ENCODE results near the gene FBN1.

FBN1 gene

GRCh38 chr15:48514103-48514816 lies 131.2 kb downstream of the FBN1 start:
- DNase-seq (ENCODE audit: low read depth), result no peak

DNA sequence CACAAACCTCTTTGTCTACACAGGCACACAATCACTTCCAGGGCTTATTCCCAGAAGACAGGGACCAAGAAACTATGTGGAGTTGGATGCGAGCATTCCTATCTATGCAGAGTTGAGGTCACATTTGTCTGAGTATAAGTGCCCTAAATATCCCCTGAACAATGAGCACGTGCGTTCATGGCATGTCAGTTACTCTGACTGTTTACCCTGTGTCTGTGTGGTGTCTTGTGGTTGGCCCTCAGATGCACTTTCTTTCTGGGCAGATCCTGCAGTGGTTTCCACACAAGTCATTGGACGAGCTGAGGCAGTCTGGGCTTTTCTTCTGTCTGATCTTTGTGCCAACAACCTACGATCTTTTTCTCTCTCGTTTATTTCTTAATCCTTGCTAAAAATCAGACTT lies 134.5 kb downstream of the FBN1 start:
- peak; percentile 43 for DNase-seq (ENCODE audit: low read depth)

DNA sequence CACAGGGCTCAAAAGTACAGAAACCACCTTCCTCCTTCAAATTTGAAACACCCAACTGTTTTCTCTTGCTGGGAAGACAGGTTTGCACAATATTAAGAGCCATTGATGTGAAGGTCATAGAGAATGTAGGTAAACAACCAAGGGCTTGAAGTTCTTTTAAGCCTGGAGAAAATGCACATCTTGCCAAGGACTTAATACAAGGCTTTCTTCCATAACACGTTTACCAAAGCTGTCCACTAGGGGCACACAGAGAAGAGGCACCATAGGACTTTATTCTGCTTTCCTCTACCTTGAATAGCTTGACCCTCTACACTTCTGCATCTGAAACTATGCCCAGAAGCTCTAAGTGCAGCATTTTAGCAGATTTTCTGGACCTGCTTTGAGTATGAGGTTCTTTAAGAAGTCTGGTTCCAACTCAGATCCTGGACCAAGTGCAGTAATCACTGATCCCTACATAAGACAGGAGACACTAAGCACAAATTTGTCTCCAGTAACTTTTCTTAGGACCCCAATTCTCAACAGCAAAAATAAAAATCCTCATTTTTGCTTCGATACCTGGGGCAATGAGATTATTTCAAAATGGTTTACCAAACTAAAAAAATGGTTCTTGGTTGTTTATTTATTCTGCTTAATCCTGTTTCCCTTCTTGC lies 138.0 kb downstream of the FBN1 start:
- DNase-seq (ENCODE audit: low read depth), result peak; percentile 38

DNA sequence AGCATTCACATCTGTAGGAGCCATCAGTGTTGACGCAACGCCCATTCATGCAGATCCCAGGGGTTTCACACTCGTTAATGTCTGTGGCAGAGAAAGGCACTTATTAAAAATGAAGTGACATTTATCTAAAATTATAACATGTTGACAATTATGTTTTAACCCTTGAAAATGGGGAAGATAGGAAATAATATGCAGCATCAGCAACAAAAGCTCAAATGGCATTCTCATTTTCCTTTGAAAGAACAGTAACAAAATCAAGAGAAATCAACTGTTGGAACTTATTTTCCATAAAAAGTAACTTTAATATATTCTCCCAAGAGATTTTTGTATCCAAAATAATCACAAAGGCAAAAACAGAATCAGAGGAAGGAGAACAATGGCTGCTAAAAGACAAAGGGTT lies 140.4 kb downstream of the FBN1 start:
- no peak for DNase-seq (ENCODE audit: low read depth)

DNA sequence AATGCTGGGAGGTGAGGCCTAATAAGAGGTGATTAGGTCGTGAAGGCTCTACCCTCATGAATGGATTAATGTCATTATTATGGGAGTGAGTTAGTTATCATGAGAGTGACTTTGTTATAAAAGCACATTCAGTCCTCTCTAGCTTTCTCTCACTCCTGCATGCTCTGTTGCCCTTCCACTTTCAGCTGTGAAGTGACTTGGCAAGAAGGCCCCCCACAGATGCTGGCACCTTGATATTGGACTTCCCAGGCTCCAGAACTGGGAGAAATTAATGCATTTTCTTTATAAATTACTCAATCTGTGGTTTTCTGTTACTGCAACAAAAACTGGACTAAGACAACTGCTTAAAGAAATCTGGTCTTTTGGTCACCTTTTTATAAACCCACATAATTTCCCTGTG lies 144.3 kb downstream of the FBN1 start:
- no peak for DNase-seq (ENCODE audit: low read depth)

DNA sequence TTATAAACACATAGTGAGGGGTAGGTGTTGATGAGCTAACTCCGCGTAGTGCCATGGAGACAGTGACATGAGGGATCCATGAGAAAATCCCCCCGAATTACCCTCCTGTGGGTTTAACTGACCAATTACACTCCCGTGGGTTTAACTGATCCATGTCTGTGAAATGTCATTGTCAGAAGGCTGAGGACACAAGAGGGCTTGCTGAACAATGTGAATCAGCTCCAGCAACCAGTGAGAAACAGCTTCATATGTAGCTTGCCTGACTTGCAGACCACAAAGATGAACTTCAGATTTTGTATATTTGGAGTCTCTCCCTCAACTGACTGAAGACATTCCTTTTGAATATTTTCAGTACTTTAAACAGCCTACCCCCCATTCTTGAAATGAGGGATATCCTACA lies 144.9 kb downstream of the FBN1 start:
- DNase-seq (ENCODE audit: low read depth), result no peak

GRCh38 chr15:48499978-48500377 lies 145.5 kb downstream of the FBN1 start:
- no peak for DNase-seq (ENCODE audit: low read depth)

DNA sequence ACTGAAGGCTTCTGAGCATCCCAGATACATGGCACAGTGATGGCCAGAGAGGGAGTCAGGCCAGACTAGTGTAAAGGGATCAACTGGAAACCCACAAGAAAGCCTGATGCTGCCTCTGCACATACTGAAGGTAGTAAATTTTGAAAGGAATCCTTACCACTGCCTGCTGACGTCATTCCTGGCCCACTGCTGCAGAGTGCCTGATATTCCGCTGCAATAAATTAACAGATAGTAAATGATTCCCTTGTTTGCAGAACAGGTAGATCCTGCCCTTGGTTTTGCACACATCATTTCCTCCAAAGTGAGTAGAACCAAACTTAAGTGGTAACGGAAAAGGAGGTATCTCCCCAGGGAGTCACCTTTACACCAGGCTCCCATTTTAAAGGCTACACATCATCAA lies 146.7 kb downstream of the FBN1 start:
- DNase-seq (ENCODE audit: low read depth), result no peak

DNA sequence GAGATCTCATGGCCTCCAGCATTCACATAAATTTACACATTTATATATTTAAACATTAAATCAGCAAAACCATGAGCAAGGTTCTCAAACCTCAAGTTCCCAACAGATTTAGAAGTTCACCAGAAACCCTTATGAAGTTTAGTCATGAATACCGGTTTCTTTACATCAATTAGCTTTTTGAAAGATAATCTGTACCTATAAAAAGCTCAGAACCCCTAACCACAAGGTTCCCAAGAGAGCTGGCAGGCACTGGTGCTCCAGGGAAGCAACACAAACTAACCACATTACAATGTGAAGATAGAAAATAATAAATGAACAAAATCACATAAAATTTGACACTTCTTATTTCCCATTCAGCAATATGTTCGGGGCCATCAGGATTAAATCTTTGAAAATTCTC lies 150.9 kb downstream of the FBN1 start:
- DNase-seq (ENCODE audit: low read depth), result no peak

DNA sequence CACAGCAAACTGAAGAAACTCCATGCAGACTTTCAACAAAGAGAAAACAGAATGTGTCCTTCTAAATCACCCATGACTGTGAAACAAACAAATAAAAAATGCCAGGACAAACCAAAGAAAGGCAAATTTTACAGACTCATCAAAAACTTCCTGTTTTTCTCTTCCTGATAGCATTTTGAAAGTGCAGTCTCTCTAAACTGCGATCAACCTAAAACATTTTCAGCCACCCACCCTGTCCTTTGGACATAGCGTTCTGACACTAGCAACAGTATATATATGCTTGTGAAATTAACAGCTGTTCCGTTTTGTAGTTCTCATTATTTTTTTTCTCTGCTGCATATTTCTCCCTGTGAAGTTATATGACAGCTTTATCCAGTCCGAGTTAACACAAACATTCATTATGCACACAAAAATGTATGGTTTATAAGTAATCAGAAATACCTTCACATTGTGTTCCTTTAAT lies 151.7 kb downstream of the FBN1 start:
- DNase-seq (ENCODE audit: low read depth), result no peak

DNA sequence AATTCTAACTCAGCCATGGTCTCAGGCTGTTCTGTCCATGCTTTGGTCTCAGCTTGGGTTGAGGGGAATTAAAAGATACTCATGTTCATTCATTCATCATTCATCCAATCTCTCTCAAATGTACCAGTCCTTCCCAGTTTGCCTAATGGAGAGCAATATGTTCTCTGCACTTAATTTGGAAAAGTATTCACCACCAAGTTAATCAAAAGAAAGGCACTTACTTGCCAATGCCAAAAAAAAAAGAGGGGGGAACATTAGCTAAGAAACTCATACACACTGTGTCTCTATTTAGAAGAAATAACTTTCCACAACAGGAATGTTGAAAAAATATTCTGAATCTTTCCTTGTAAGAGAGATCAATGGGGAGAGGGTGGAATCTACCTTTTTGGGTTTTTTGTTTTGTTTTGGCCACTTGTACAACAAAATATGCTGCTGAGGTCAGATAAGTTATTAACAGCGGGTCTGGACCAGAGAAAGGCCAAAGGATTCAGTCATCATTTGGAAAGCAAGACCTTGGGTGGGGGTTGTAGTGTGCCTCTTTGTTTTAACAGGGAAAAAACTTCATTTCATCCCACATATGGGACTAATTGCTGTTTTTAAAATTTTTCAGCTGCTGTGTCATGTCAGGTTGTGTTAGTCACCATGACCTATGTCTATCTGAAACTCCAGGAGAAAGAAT lies 152.3 kb downstream of the FBN1 start:
- DNase-seq (ENCODE audit: low read depth), result peak; percentile 89

GRCh38 chr15:48486228-48486627 lies 159.3 kb downstream of the FBN1 start:
- peak; percentile 20 for DNase-seq (ENCODE audit: low read depth)

GRCh38 chr15:48481802-48482201 lies 163.7 kb downstream of the FBN1 start:
- no peak for DNase-seq (ENCODE audit: low read depth)

DNA sequence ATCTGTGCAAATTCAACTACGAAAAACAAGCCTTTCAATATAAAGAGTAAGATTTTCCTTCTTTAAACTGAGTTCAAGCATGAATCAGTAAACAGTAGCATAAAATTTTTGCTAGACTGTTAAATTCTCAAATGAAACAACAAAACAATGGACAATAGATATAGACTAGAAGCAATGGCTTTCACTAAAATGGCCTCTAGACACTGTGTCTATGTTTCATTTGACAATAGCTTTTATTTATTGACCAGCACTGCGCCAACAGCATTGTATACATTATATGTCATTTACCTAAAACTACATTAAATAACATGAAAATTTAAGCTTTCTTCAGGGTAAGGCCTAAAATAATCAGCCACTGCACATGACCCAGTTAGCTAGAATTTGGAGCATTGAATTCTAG lies 165.8 kb downstream of the FBN1 start:
- no peak for DNase-seq (ENCODE audit: low read depth)

DNA sequence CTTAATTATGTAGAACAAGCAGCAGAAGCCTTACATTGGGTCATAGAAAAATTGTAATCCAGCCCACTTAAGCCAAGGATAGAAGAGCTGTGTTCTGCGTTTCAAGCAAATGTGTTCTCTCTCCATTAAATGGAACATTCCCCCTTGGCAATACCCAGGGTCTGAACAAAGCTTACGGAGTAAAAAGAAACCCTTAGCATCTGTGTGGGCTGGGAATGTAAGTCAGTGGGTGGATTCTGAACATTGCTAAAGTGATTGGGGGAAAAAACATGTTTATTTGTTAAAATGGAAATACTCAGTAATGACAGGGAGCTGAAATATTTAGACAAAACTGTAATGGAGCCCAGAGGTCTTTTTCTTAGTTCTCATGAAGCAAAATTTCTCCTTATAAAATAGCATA lies 166.9 kb downstream of the FBN1 start:
- DNase-seq (ENCODE audit: low read depth), result no peak

GRCh38 chr15:48477795-48478360 lies 167.6 kb downstream of the FBN1 start:
- no peak for DNase-seq (ENCODE audit: low read depth)

- DNase-seq (ENCODE audit: low read depth), result no peak
Measured at GRCh38 chr15:48475600-48476395, 169.7 kb downstream of the FBN1 start.

- no peak for DNase-seq (ENCODE audit: low read depth)
Measured at GRCh38 chr15:48473667-48474066, 171.8 kb downstream of the FBN1 start.

GRCh38 chr15:48472756-48473155 lies 172.8 kb downstream of the FBN1 start:
- peak; percentile 65 for DNase-seq (ENCODE audit: low read depth)

GRCh38 chr15:48471073-48471472 lies 174.4 kb downstream of the FBN1 start:
- DNase-seq (ENCODE audit: low read depth), result no peak

DNA sequence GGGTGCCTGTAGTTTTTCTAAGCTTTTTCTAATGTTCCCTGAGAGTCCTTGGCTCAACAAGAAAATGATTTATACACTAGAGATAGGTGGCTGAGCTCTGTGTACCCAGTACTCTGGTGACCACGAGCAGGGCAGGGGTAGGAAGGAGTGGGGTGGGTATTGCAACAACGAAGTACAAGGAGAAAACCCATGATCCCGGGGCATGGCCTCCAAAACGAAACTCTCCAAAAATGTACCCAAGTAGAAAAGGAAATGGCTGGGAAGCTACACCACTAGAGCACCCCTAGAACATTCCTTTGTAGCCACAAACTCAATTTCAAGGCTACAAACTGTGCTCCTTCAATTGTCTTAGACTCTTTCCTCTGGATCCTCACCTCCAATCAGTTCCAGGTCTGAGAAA lies 175.4 kb downstream of the FBN1 start:
- no peak for DNase-seq (ENCODE audit: low read depth)

DNA sequence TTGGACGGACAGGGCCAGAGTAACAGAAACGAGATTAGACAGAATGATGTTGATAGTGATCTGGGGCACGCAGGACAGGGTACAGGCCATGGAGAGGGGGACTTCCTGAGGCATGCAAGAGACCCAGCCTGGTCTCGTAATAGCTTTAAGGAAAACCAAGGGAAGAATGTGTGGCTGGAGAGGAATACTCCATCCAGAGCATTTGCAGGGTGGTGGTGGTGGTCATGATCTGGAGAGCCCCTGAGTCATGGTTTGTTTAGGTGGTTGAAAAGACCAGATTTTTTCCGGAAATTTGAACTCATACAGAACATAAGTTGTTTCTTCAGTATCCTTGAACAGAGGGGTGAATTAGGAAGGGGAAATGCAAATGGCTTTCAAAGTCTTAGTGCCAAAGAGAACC lies 175.8 kb downstream of the FBN1 start:
- no peak for DNase-seq (ENCODE audit: low read depth)
